NB4 (cell line): ENCODE data around the gene GARIN5B.

Experiments
- CTCF ChIP-seq: IDR thresholded peaks from one replicate; pipeline ENCODE4 v1.5.1; 2012; ENCODE audit warnings: low read depth, low read length
- MAX ChIP-seq: IDR thresholded peaks from 2 replicates; pipeline ENCODE4 v1.6.1; 2011; ENCODE audit warnings: low read depth, low read length
- POLR2A ChIP-seq: IDR thresholded peaks from 2 replicates; pipeline ENCODE4 v1.6.1; 2011; ENCODE audit warnings: mild to moderate bottlenecking; ENCODE audit not compliant: insufficient read length; ENCODE audit errors: extremely low read depth

GRCh38 chr19:55353803-55354697 is 9.0 kb downstream of the GARIN5B start:
- no peak for TF ChIP-seq CTCF
- TF ChIP-seq POLR2A, result no peak
- TF ChIP-seq MAX, result no peak
